ENCODE data around the gene GLDC. TPM values are rescaled to one million over a fixed set of nuclear protein-coding genes. Genes with fewer than 3 reads are reported as not detected.
"Not testable (repeated sequence)": the region's sequence is repeated elsewhere in the genome, so short reads cannot be mapped to it uniquely, and the experiment has no call there.

GLDC gene
- 1.5 and 2.3 TPM in 2 replicates for total RNA-seq (2014; rRNA removed; shearing (Covaris generic))
- polyA plus RNA-seq (2015; cell fraction: cytosol; rRNA removed): 3.8 and 4.1 TPM in 2 replicates
- polyA plus RNA-seq (2015; cell fraction: nucleus; rRNA removed): 5.1 and 5.6 TPM in 2 replicates

DNA sequence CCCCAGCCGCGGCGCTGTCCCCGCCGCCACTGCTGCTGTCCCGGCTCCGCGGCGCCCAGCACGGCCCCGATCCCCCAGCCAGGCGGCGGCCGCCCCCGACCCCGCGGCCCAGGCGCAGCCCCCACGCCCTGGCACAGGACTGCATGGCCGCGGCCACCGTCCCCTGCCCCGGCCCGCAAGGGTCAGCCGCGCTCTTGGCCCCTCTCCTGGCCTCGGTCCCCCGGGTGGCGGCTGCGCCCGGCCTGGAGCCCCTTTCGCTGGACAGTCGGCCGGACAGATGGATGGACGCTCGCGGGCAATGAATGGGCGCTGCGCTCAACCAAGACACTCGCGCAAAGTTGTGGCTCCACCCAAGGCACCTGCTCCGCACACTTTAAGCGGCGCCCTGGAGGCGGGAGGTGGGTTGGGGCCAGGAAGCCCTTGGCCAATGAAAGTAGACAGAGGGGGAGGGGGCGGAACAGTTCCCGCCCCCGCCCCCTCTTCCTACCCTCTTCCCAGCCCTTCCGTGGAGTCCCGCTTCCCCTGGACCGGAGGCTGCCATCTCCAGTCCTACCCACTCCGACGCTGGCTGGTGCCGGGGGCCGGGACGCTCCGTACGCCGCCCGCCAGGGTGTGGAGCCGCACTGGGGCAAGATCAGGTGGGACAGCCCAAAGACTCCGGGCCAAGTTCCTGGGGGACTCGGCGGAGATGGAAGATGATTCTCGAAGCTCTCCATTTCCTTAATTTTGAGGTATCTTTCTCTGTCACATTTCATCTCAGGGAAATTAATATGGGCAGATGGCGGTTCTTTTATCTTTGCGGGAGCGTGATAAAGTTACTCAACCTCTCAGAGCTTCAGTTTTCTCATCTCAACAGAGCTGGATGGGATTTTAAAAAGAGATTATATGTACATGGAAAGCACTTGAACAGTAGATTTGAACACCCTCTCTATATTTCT is at the start of gene GLDC:
GLDC (minus strand) TSS at position 375 of the 938 bp plus-strand sequence; CDS start at position 145, 230 bp downstream.
- DNase-seq (ENCODE audit: low read depth, low spot score): peak; percentile 44
- in situ Hi-C loops (cut with HindIII; ENCODE audit: low pct_unique_long_range_greater_than_20kb, low sequenced_read_pairs): no loop called here

DNA sequence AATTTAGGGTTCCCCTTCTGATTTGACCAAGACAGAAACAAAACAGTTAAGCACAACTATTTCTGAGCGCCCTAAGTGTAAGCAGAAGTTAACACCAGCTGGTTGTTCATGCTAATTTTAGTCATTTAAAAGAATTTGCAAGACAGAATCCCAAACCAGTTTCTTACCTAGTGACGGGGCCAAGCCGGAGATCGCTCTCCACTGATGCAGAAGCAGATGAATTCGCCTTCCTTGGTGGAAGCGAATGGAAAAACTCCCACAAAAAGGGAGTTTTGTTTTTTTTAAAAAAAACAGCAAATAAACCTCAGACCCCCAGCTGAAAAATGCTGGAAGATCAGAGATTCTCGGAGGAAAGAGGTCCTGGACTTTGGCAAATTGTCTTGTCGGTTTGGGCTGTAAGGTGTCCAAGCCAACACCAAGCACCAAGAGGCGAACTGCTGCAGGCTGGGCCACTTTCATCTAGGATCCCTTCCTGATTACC is 47.4 kb upstream of the GLDC start:
- in situ Hi-C loops (cut with HindIII; ENCODE audit: low pct_unique_long_range_greater_than_20kb, low sequenced_read_pairs): no loop called here
- DNase-seq (ENCODE audit: low read depth, low spot score): no peak

DNA sequence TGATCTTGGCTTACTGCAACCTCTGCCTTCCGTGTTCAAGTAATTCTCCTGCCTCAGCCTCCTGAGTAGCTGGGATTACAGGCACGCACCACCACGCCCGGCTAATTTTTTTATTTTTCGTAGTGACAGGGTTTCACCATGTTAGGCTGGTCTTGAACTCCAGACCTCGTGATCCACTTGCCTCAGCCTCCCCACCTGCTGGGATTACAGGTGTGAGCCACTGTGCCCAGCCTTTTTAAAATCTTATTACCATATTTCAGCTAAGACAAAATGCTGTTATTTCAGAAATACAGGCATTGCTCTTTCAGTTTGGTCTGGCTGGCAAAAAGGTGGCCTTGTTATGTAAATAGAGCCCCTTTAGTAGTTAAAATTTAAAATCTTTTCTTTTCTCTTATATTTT is 46.9 kb upstream of the GLDC start:
- no peak for DNase-seq (ENCODE audit: low read depth, low spot score)
- in situ Hi-C loops (cut with HindIII; ENCODE audit: low pct_unique_long_range_greater_than_20kb, low sequenced_read_pairs): no loop called here

DNA sequence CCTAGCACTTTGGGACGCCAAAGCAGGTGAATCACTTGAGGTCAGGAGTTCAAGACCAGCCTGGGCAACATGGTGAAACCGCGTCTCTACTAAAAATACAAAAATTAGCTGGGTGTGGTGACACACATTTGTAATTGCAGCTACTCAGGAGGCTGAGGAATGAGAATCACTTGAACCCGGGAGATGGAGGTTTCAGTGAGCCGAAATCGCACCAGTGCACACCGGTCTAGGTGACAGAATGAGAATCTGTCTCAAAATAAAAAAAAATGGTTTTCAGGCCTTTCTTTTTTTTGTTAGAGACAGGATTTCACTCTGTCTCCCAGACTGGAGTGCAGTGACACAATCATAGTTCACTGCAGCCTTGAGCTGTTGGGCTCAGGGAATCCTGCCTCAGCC is 45.1 kb upstream of the GLDC start:
- in situ Hi-C loops (cut with HindIII; ENCODE audit: low pct_unique_long_range_greater_than_20kb, low sequenced_read_pairs); DNase-seq (ENCODE audit: low read depth, low spot score): not testable (repeated sequence)

DNA sequence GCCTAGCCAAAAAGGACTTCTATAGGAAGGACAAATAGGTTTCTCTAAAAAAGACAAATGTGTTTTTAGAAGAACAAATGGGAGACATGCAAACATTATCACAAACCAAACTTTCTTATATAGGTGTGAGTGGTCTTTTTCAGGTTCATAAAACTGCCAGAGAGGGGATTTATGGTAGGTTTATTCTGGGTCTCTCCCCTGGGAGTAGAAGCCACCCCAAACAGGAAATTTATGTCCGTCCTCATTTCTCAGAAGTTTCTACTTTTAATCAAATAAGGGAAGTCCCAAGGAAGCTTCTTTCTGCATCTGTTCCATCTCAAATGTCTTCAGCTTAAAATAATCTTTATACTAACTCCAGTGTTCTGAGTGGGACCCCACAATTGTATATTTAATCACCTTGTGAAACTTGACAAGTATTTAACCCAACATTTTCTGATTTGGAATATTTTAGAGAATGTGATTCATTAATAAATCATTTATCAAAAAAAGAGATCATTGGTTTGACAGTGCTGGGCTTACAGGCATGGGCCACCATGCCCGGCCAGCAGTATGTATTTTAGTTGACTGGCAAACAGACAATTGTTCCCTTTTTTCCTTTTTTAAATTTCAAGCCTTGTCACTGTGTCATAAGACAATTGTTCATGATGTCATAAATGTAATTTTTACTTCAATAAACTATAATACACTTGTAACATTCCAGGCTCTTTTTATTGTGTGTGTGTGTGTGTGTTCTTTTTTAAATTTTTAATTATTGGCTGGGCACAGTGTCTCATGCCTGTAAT is 44.6 kb upstream of the GLDC start:
- in situ Hi-C loops (cut with HindIII; ENCODE audit: low pct_unique_long_range_greater_than_20kb, low sequenced_read_pairs): no loop called here
- no peak for DNase-seq (ENCODE audit: low read depth, low spot score)

DNA sequence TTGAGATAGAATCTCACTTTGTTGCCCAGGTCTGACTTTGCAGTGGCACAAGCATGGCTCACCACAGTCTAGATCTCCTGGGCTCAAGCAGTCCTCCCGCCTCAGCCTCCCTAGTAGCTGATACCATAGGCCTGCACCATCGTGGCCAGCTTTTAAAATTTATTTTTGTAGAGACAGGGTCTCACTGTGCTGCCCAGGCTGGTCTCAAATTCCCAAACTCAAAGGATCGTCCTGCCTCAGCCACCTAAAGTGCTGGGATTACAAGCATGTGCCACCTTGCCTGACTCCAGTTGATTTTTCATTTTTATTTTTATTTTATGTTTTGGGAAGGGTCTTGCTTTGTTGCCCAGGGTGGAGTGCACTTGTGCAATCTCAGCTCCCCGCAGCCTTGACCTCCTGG is 41.7 kb upstream of the GLDC start:
- DNase-seq (ENCODE audit: low read depth, low spot score): no peak
- in situ Hi-C loops (cut with HindIII; ENCODE audit: low pct_unique_long_range_greater_than_20kb, low sequenced_read_pairs): no loop called here

DNA sequence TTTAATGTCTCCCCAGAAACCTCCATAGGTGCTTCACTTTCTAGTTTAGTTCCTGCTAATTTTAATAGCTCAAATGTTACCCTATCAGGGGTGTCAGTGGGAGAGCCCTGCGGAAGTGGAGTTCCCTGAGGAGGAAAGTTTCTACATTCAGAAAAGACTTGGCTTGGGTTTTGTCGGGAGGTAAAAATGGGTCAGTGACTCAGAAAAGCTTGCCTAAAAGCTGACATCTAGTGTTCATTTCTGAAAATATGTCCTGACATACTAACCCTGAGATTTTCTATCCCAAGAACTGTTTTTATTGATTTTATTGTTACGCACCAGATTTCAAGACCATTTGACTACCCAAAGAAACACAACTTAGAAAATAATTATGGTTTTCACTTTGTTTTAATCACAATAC is 40.9 kb upstream of the GLDC start:
- in situ Hi-C loops (cut with HindIII; ENCODE audit: low pct_unique_long_range_greater_than_20kb, low sequenced_read_pairs): no loop called here
- peak; percentile 57 for DNase-seq (ENCODE audit: low read depth, low spot score)

DNA sequence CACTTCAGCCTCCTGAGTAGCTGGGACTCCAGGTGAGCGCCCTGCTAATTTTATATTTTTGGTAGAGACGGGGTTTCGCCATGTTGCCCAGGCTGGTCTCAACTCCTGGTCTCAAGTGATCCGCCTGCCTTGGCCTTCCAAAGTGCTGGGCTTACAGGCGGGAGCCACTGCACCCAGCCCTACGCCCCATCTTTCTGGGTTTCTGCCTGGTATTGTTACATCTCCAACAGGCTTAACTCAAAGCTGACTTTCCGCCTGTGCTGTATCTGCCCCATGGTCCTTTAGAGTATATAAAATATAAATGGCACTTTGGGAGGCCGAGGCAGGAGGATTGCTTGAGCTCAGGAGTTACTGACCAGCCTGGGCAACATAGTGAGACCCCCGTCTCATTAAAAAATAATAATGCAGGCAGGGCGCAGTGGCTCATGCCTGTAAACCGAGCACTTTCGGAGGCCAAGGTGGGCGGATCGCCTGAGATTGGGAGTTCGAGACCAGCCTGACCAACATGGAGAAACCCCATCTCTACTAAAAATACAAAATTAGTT is 36.5 kb upstream of the GLDC start:
- in situ Hi-C loops (cut with HindIII; ENCODE audit: low pct_unique_long_range_greater_than_20kb, low sequenced_read_pairs): no loop called here
- DNase-seq (ENCODE audit: low read depth, low spot score): no peak

DNA sequence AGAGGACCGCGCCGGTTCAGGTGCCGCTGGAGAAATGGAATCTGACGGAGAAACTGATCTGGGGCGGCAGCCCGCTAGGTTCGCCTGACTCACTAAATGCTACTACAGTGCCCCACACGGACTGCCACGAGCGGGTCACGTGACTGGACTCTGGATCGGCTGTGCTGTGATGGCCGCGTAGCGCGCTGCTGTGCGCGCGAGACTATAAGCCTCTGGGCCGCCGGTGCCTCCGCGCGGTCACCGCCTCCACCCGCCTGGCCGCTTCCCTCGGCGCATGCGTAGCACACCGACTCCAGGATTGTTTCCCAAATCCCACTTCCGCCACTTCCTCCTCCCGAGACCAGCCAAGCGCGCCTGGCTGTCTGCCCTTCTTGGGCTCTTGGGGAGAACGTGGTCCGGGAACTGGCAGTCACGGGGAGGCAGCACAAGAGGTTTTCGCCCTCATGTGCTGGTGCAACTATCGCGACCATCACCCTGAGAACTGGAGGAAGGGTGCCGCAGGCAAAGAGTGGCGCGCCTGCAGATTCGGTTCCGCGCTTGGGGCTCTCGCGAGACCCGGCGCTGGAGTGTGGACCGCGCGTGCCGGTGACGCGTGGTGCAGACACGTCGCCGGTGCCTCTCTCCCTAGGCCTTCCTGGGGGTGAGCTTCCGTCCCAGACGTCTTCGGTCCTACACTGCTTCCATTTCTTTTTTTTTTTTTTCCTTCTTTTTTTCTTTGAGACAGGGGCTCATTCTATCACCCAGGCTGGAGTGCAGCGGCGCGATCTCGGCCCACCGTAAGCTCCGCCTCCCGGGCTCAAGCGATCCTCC is 35.8 kb upstream of the GLDC start:
- in situ Hi-C loops (cut with HindIII; ENCODE audit: low pct_unique_long_range_greater_than_20kb, low sequenced_read_pairs): no loop called here
- peak; percentile 95 for DNase-seq (ENCODE audit: low read depth, low spot score)

DNA sequence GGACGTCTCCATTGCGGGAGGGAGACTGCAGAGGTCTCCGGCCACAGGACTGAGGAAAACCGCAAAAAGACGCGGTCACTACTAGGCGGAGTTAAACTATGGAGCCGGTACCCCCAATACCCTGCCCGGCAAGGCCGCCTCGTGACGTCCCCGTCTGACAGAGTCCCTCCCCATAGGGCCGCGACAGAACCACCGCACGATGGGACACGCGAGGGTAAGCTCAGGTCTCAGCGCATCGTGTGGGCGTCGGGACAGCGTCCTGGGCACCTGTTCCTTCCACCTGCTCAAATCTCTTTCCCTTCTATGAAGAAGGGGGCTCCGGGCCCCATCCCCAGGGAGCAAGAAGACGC is 35.2 kb upstream of the GLDC start:
- in situ Hi-C loops (cut with HindIII; ENCODE audit: low pct_unique_long_range_greater_than_20kb, low sequenced_read_pairs): no loop called here
- peak; percentile 36 for DNase-seq (ENCODE audit: low read depth, low spot score)

DNA sequence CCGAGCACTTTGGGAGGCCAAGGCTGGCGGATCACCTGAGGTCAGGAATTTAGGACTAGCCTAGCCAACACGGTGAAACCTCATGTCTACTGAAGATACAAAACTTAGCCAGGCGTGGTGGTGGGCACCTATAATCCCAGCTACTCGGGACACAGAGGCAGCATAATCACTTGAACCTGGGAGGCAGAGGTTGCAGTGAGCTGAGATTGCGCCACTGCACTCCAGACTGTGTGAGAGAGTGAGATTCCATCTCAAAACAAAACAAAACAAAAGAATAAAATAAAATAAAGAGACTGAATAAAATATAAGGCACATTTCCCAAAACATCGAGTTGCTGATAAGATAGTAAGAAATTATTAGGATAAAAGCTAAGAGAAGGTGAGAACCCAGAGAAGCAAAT is 32.3 kb upstream of the GLDC start:
- in situ Hi-C loops (cut with HindIII; ENCODE audit: low pct_unique_long_range_greater_than_20kb, low sequenced_read_pairs): no loop called here

DNA sequence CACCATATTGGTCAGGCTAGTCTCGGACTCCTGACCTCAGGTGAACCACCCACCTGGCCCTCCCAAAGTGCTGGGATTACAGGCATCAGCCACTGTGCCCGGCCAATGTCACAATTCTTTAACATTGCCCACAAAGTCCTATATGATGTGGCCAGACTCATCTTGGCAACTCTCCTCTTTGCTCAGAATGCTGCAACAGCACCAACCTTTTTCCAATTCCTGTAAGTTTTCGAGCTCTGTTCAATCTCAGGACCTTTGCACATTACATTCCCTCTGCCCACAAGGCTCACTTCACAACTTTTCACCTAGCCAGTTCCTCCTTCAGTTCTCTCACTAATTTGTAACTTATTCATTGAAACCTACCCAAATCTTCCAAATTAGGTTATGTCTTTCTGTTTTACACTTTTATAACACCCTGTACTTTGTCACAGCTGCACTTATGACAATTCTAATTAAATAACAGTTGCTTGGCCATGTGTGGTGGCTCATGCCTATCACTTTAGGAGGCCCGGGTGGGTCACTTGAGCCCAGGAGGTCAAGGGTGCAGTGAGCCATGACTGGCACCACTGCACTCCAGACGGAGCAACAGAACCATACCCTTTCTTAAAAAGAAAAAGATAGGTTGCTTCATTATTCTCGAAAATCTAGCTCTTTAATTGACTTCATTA is 30.9 kb upstream of the GLDC start:
- no peak for DNase-seq (ENCODE audit: low read depth, low spot score)
- in situ Hi-C loops (cut with HindIII; ENCODE audit: low pct_unique_long_range_greater_than_20kb, low sequenced_read_pairs): no loop called here

More for the DNA sequence above, 32.3 kb upstream of the GLDC start:
- DNase-seq (ENCODE audit: low read depth, low spot score): no peak

DNA sequence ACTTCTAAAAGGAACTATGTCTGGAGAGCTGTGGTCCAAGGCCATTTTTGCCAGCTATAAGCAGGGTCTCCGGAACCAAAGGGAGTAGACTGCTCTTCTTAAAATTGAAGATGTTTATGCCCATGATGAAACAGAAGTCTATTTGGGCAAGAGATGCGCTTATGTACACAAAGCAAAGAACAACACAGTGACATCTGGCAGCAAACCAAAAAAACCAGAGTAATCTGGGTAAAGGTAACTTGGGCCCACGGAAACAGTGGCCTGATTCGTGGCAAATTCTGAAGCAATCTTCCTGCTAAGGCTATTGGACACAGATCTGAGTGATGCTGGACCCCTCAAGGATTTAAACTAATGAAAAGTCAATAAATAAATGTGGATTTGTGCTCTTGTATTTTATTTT is 29.7 kb upstream of the GLDC start:
- DNase-seq (ENCODE audit: low read depth, low spot score): no peak
- in situ Hi-C loops (cut with HindIII; ENCODE audit: low pct_unique_long_range_greater_than_20kb, low sequenced_read_pairs): no loop called here

DNA sequence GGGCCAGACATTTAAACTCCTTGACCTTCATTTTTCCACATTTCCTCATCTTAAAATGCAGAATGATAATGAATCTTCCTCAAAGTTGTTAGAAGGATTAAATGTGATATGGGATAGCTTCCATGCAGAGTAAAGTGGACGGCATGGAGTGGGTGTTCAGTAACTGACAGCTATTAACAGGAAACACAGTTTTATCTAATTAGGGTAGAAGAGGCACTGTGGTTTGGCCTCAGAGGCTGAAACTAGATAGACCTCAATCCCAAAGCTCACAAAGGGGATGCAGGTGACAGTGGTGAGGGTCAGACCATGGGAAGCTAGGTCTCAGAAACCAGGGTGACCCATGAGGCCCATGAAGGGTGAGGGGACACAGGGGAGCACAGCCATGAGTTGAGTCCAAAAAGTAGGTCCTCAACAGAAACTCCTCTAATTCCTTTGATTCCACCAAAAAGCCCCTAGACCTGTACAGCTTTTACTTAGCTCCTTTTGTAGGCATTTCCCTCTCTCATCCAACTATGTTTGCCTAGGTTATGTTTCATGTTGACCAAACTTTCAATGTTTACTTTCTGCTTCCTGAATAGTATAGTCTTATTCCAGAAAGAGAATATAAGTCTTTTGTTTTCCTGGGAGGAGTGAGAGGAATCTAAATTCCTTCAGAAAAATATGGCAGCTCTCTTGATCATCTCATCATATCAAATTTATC is 27.9 kb upstream of the GLDC start:
- DNase-seq (ENCODE audit: low read depth, low spot score): no peak
- in situ Hi-C loops (cut with HindIII; ENCODE audit: low pct_unique_long_range_greater_than_20kb, low sequenced_read_pairs): no loop called here

DNA sequence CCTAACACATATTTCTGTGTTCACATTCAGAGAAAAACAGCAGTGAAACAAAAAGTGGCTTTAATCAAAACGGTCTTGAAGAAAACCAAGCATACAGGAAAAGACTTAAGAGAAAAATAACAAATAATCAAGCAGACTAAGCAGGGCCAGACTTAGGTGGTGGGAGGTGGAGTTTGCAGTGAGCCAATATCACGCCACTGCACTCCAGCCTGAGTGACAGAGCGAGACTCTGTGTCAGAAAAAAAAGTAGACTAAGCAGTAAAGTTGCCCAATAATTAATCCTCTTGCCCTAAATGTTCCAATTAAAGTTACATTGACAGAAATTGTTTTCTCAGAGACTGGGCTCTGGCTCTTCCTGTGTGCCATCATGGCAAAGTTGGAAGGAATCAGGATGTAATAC is 26.6 kb upstream of the GLDC start:
- in situ Hi-C loops (cut with HindIII; ENCODE audit: low pct_unique_long_range_greater_than_20kb, low sequenced_read_pairs): no loop called here

DNA sequence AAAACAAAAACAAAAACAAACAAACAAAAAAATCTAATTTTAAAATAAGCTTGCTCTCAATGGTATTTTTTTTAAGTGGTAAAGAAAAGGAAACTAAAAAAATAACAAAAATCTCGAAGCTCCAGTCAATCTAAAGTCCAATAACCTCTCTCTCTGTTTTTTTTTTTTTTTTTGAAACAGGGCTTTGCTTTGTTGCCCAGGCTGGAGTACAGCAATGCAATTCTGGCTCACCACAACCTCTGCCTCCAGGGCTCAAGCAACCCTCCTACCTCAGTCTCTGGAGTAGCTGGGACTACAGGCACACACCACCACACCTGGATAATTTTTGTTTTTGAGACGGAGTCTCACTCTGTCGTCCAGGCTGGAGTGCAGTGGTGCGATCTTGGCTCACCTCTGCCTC is 25.9 kb upstream of the GLDC start:
- in situ Hi-C loops (cut with HindIII; ENCODE audit: low pct_unique_long_range_greater_than_20kb, low sequenced_read_pairs): no loop called here
- DNase-seq (ENCODE audit: low read depth, low spot score): peak; percentile 78

More for the DNA sequence above, 26.6 kb upstream of the GLDC start:
- DNase-seq (ENCODE audit: low read depth, low spot score): no peak
